ENCODE measurements around the gene CACNG3. TPM values are rescaled to one million over a fixed set of nuclear protein-coding genes. Genes with fewer than 3 reads are reported as not detected.

Gene CACNG3
- total RNA-seq, 1 experiment from 2014 or later: not detected

DNA sequence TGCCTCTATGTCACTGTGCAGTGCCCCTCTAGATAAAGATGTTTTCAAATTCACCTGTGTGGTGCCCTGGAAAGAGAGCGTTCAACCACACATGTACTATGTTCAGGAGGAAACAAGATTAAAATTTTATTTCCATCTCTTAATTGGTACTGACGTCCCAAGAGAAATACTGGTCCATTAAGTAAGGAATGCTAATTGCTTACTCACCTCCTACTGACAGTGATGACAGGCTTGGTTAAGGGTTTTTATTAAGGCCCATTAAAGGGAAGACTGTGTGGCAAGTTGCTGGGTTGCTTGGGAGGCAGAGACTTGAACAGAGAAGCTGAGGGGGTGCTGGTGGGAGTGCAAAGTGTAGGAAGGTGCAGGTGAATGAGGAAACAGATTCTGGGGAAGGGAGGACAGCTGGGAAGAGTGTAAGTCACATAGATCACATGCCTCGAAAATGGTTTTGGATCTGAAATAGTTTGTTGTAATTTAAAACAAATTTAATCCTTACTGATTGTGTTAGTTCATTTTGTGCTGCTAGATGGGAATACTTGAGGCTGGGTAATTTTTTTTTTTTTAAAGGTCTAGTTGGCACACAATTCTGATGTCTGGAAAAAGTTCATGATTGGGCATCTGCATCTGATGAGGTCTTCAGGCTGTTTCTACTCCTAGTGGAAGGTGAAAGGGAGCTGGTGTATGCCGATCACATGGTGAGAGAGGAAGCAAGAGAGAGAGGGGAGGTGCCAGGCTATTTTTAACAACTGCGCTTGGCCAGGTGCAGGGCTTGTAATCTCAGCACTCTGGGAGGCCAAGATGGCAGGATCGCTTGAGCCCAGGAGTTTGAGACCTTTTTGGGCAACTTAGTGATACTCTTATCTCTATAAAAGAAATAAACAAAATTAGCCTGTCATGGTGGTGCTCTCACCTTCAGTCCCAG lies 140.5 kb downstream of the CACNG3 start:
- Histone ChIP-seq H4K5ac (ENCODE audit: insufficient read length, low read depth, low read length) (no peak overlapping the region), H4K8ac (replicated peaks; ENCODE audit: insufficient read length, low read depth, low read length) (no peak overlapping the region), H3K27me3 (ENCODE audit: insufficient read depth, low read length) (no peaks in the 10 kb centered on the region), H3K4me2 (ENCODE audit: insufficient read depth, insufficient read length, low read length) (no peak overlapping the region), H2AK5ac (ENCODE audit: insufficient read length, low read length) (no peak overlapping the region), H3K23me2 (ENCODE audit: insufficient read length, low read depth, low read length, poor library complexity, severe bottlenecking) (no peaks in the 10 kb centered on the region), H3K23ac (ENCODE audit: insufficient read length, low read depth, low read length) (no peak overlapping the region), H3K79me2 (ENCODE audit: insufficient read depth, low read length) (no peaks in the 10 kb centered on the region), H3K9ac (ENCODE audit: extremely low read depth, insufficient read length, low read length) (no peak overlapping the region), H3K18ac (ENCODE audit: insufficient read length, low read depth, low read length) (no peak overlapping the region), H2BK15ac (ENCODE audit: low read depth, low read length) (no peak overlapping the region), H2BK120ac (ENCODE audit: low read depth, low read length, poor library complexity, severe bottlenecking) (no peak overlapping the region), H4K20me1 (ENCODE audit: control insufficient read depth, insufficient read depth, insufficient read length) (no peaks in the 10 kb centered on the region), H3K9me3 (ENCODE audit: control insufficient read depth, low read depth, low read length) (no peaks in the 10 kb centered on the region), H2AFZ (ENCODE audit: low read length) (no peak overlapping the region), H3K79me1 (ENCODE audit: insufficient read depth, low read depth, low read length, poor library complexity, severe bottlenecking) (no peaks in the 10 kb centered on the region), H3K14ac (ENCODE audit: insufficient read depth, low read length) (no peak overlapping the region), H2BK12ac (ENCODE audit: insufficient read length, low read depth, low read length) (no peak overlapping the region), H3K56ac (ENCODE audit: insufficient read length, low read depth, low read length) (no peak overlapping the region), H3K4ac (ENCODE audit: low read depth, low read length) (no peak overlapping the region), H4K91ac (ENCODE audit: insufficient read length, low read depth, low read length) (no peak overlapping the region), H3K27ac (ENCODE audit: insufficient read length, low read depth, low read length) (no peak overlapping the region), H3K4me1 (ENCODE audit: insufficient read depth, low read length) (peaks cover 6% of the 10 kb centered on the region; the same call in 1 of the 2 replicates), H3T11ph (ENCODE audit: low read length) (no peak overlapping the region), H2BK20ac (ENCODE audit: low read depth, low read length, poor library complexity, severe bottlenecking) (no peak overlapping the region), H2BK5ac (ENCODE audit: insufficient read length, low read length) (no peak overlapping the region)
- peaks cover 5% of the 10 kb centered on the region; the same call in 1 of the 2 replicates for H3K27me3 Mint-ChIP-seq (ENCODE audit: low read depth)
- H3K27ac Mint-ChIP-seq: no peak overlapping the region; a peak in 1 of 7 replicates
- TF ChIP-seq, protein P1, sequence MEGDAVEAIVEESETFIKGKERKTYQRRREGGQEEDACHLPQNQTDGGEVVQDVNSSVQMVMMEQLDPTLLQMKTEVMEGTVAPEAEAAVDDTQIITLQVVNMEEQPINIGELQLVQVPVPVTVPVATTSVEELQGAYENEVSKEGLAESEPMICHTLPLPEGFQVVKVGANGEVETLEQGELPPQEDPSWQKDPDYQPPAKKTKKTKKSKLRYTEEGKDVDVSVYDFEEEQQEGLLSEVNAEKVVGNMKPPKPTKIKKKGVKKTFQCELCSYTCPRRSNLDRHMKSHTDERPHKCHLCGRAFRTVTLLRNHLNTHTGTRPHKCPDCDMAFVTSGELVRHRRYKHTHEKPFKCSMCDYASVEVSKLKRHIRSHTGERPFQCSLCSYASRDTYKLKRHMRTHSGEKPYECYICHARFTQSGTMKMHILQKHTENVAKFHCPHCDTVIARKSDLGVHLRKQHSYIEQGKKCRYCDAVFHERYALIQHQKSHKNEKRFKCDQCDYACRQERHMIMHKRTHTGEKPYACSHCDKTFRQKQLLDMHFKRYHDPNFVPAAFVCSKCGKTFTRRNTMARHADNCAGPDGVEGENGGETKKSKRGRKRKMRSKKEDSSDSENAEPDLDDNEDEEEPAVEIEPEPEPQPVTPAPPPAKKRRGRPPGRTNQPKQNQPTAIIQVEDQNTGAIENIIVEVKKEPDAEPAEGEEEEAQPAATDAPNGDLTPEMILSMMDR (conservative IDR thresholded peaks at IDR 0.05): no peak
- no peak overlapping the region for H3K4me3 Mint-ChIP-seq
- DNase-seq: no peak
- H3K9me3 Mint-ChIP-seq: peaks cover 3% of the 10 kb centered on the region in 2 experiments; a peak in 3 of 5 replicates
- H3K4me1 Mint-ChIP-seq: peaks cover 26 to 28% of the 10 kb centered on the region in 2 experiments
- WGBS (ENCODE audit: extremely low coverage, insufficient read length, low lambda C conversion rate): no CpG with 5 or more reads among the region's 6 CpGs
- H3K36me3 Mint-ChIP-seq (ENCODE audit: insufficient read depth in 1 of 3, low read depth in 3 of 3): peaks cover 0 to 2% (median 0%) of the 10 kb centered on the region in 3 experiments; a peak in 1 of 7 replicates
